Measurements from ENCODE around the gene SSX3.

DNA sequence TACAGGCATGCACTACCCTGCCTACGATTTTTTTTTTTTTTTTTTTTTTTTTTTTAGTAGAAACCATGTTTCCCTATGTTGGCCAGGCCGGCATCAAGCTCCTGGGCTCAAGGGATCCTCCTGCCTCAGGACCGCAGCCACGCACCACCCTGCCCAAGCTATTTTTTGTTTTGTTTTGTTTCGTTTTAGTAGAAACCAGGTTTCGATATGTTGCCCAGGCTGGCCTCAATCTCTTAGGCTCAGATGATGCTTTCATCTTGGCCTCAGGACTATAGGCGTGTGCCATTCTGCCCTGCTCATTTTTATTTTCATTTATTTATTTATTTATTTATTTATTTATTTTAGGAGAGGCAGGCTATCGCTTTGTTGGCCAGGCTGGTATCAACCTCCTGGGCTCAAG lies 1.2 kb upstream of the SSX3 start:
- TF ChIP-seq POLR2A (IDR thresholded peaks at IDR 0.05; ENCODE audit: low read length) = no peak
- no peak for TF ChIP-seq GATA1 (IDR thresholded peaks at IDR 0.05; ENCODE audit: low read depth, low read length)
